ENCODE results near the gene ADAM33. TPM values are rescaled to one million over a fixed set of nuclear protein-coding genes. Genes with fewer than 3 reads are reported as not detected.

The ADAM33 gene
- polyA plus RNA-seq, 2 of the 4 experiments (the other 2 are of a cell fraction) = 0.08 to 0.14 TPM

DNA sequence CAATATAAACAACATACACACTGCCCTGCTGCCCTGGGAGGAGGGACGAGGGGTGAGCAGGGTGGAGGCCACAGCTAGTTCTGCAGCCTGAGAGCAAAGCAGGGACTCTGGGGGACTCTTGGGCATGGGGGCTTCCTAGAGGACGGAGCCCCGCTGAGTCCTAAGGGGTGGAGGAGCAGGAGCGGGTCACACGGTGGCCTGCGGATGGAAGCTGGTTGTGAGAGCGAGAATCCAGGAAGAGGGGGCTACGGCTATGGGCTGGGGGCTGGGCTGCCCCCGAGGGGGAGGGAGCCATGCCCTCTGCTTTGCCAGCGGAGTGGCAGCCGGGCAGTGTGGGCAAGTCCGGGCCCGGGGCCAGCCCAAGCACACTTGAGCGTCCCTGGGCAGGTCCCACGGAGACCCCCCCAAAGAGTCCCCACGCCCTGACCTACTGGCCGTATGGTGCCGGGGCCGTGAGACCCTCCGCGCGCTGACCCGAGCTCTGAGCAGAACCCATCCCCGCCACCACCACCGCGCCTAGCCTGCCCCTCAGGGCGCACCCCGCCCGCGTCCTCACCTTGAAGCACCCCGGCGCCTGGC lies 369 bp downstream of the ADAM33 start:
- ATAC-seq (no peak), FAIRE-seq (no peak), DNase-seq (ENCODE audit: low read depth in 1 of 2, low spot score in 1 of 2) (no peak)
- Histone ChIP-seq H3K9me3 (no peaks in the 10 kb centered on the region), H3K4me2 (peak overlapping the region; percentile 48), H3K4me3 (no peak overlapping the region), H3K27ac (no peak overlapping the region), H3K4me1 (peaks cover 11% of the 10 kb centered on the region; the same call in 1 of the 3 replicates)
- 82% methylated on average over 21 of the region's 32 CpGs for WGBS (ENCODE audit: missing lambda C conversion rate)
- POLR2A ChIA-PET = no interaction called here
- TF ChIP-seq HDAC2 (IDR thresholded peaks at IDR 0.05) (no peak), ZNF302 (CRISPR knock-in tag; IDR thresholded peaks at IDR 0.05) (no peak), CBX8 (IDR thresholded peaks at IDR 0.05) (no peak), PHF8 (IDR thresholded peaks at IDR 0.05; ENCODE audit: borderline replicate concordance, low read depth) (no peak), RAD21 (conservative IDR thresholded peaks at IDR 0.05 in 1 of 2, IDR thresholded peaks at IDR 0.05 in 1 of 2) (no peak)
- TF ChIP-seq, protein P1, sequence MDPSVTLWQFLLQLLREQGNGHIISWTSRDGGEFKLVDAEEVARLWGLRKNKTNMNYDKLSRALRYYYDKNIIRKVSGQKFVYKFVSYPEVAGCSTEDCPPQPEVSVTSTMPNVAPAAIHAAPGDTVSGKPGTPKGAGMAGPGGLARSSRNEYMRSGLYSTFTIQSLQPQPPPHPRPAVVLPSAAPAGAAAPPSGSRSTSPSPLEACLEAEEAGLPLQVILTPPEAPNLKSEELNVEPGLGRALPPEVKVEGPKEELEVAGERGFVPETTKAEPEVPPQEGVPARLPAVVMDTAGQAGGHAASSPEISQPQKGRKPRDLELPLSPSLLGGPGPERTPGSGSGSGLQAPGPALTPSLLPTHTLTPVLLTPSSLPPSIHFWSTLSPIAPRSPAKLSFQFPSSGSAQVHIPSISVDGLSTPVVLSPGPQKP (IDR thresholded peaks at IDR 0.05; ENCODE audit: low read depth, low read length) = no peak
- TF ChIP-seq, protein P2, sequence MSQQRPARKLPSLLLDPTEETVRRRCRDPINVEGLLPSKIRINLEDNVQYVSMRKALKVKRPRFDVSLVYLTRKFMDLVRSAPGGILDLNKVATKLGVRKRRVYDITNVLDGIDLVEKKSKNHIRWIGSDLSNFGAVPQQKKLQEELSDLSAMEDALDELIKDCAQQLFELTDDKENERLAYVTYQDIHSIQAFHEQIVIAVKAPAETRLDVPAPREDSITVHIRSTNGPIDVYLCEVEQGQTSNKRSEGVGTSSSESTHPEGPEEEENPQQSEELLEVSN (IDR thresholded peaks at IDR 0.05; ENCODE audit: borderline replicate concordance, low read depth) = no peak
- TF ChIP-seq, protein P3, sequence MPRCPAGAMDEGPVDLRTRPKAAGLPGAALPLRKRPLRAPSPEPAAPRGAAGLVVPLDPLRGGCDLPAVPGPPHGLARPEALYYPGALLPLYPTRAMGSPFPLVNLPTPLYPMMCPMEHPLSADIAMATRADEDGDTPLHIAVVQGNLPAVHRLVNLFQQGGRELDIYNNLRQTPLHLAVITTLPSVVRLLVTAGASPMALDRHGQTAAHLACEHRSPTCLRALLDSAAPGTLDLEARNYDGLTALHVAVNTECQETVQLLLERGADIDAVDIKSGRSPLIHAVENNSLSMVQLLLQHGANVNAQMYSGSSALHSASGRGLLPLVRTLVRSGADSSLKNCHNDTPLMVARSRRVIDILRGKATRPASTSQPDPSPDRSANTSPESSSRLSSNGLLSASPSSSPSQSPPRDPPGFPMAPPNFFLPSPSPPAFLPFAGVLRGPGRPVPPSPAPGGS (IDR thresholded peaks at IDR 0.05) = no peak
- CTCF ChIA-PET = interaction anchor here (0.6 to 61.5 kb wide), 6 partner anchors 11 to 343 kb away, joined by 3 to 2233 read pairs (median 4); partner anchors contain the start of genes ADISSP, HSPA12B, SIGLEC1 and SPEF1

DNA sequence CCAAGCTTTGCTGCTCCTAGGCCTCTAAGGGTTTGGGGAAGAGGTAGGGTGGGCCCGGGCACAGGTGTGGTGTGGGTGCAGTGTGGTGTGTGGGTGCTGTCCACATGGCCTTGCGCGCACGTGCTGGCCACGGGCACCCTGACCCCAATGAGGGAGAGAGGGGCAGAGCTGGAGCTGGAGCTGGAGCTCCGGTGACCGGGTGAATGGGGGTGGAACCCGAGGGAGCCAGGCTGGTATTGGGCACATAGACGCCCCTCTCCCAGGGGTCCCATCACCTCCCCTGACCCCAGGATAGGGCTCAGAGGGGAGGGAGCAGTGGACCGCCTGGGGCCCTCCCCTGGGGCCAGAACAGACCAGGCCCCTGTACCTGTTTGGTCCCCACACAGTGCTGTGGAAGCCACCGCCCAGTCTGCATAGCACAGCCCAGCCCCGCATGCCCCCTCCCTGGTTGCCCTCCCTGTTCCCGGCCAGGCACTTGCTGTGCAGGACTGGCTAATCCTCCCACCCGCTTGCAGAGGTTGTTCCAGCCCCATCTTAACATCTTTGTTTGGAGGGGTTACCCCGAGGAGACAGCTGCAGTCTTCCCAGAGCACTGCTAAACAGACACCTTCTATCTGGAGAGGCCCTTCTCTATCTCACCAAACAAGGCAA lies 984 bp downstream of the ADAM33 start:
- TF ChIP-seq ZSCAN20 (CRISPR knock-in tag; IDR thresholded peaks at IDR 0.05) (no peak), EHMT2 (IDR thresholded peaks at IDR 0.05; ENCODE audit: low read depth) (no peak), RCOR1 (IDR thresholded peaks at IDR 0.05; ENCODE audit: low read depth, low read length) (no peak), ZNF302 (CRISPR knock-in tag; IDR thresholded peaks at IDR 0.05) (no peak), KDM5A (IDR thresholded peaks at IDR 0.05) (no peak), MAZ (IDR thresholded peaks at IDR 0.05; ENCODE audit: borderline replicate concordance, low read depth, low read length) (no peak), ZC3H11A (IDR thresholded peaks at IDR 0.05) (no peak)
- TF ChIP-seq, protein P4, sequence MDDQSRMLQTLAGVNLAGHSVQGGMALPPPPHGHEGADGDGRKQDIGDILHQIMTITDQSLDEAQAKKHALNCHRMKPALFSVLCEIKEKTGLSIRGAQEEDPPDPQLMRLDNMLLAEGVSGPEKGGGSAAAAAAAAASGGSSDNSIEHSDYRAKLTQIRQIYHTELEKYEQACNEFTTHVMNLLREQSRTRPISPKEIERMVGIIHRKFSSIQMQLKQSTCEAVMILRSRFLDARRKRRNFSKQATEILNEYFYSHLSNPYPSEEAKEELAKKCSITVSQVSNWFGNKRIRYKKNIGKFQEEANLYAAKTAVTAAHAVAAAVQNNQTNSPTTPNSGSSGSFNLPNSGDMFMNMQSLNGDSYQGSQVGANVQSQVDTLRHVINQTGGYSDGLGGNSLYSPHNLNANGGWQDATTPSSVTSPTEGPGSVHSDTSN (IDR thresholded peaks at IDR 0.05) = no peak
- TF ChIP-seq, protein P5, sequence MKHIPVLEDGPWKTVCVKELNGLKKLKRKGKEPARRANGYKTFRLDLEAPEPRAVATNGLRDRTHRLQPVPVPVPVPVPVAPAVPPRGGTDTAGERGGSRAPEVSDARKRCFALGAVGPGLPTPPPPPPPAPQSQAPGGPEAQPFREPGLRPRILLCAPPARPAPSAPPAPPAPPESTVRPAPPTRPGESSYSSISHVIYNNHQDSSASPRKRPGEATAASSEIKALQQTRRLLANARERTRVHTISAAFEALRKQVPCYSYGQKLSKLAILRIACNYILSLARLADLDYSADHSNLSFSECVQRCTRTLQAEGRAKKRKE (CRISPR knock-in tag; IDR thresholded peaks at IDR 0.05; ENCODE audit: low read depth) = no peak
- TF ChIP-seq, protein P3 (IDR thresholded peaks at IDR 0.05) = no peak
- TF ChIP-seq, protein P6, sequence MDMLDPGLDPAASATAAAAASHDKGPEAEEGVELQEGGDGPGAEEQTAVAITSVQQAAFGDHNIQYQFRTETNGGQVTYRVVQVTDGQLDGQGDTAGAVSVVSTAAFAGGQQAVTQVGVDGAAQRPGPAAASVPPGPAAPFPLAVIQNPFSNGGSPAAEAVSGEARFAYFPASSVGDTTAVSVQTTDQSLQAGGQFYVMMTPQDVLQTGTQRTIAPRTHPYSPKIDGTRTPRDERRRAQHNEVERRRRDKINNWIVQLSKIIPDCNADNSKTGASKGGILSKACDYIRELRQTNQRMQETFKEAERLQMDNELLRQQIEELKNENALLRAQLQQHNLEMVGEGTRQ (IDR thresholded peaks at IDR 0.05) = no peak
- Histone ChIP-seq H3K9me3 (no peaks in the 10 kb centered on the region), H3K4me2 (no peak overlapping the region), H3K4me3 (no peak overlapping the region), H3K27ac (peak overlapping the region in 1 of 2 experiments; percentile 31; a peak in 2 of 6 replicates), H3K4me1 (peaks cover 17% of the 10 kb centered on the region; the same call in 2 of the 3 replicates)
- 78% methylated on average over 15 of the region's 15 CpGs for WGBS (ENCODE audit: missing lambda C conversion rate)
- DNase-seq (ENCODE audit: low read depth in 1 of 2, low spot score in 1 of 2) (no peak), FAIRE-seq (no peak), ATAC-seq (no peak)
- CTCF ChIA-PET = interaction anchor here (0.6 to 61.5 kb wide), 8 partner anchors 12 to 404 kb away, joined by 3 to 2233 read pairs (median 4); partner anchors contain the start of genes ADISSP, GFRA4, HSPA12B and SIGLEC1
- POLR2A ChIA-PET = no interaction called here

Data from A549 (cell line).